Endothelial cell (in vitro differentiated cells): Measurements from ENCODE around the gene RPA3. TPM values are rescaled to one million over a fixed set of nuclear protein-coding genes. Genes with fewer than 3 reads are reported as not detected.

Source experiments
- DNase-seq: peaks from one replicate; pipeline ENCODE4 v3.0.0; 2021; ENCODE audit warnings: low spot score
- H3K27ac Mint-ChIP-seq: one replicate; pipeline ENCODE4 v1.8.0; 2021; ENCODE audit warnings: mixed read lengths, inconsistent platforms; ENCODE audit not compliant: unreplicated experiment
- H3K27me3 Mint-ChIP-seq: one replicate; pipeline ENCODE4 v1.8.0; 2021; ENCODE audit warnings: mild to moderate bottlenecking, moderate library complexity, mixed read lengths, inconsistent platforms; ENCODE audit not compliant: unreplicated experiment
- H3K36me3 Mint-ChIP-seq: one replicate; pipeline ENCODE4 v1.8.0; 2021; ENCODE audit warnings: mild to moderate bottlenecking, low read depth, mixed read lengths, inconsistent platforms; ENCODE audit not compliant: unreplicated experiment
- H3K4me1 Mint-ChIP-seq: one replicate; pipeline ENCODE4 v1.8.0; 2021; ENCODE audit warnings: mild to moderate bottlenecking, mixed read lengths, inconsistent platforms; ENCODE audit not compliant: unreplicated experiment
- H3K4me3 Mint-ChIP-seq: one replicate; pipeline ENCODE4 v1.8.0; 2021; ENCODE audit warnings: mild to moderate bottlenecking, mixed read lengths, inconsistent platforms; ENCODE audit not compliant: unreplicated experiment
- H3K9me3 Mint-ChIP-seq: one replicate; pipeline ENCODE4 v1.8.0; 2021; ENCODE audit warnings: mixed read lengths, inconsistent platforms; ENCODE audit not compliant: unreplicated experiment
- CTCF ChIP-seq: fragments of 200-600 bp; sonication (generic); IDR thresholded peaks from one replicate; pipeline ENCODE4 v1.5.0; 2021; ENCODE audit warnings: antibody characterized with exemption; ENCODE audit not compliant: unreplicated experiment
- total RNA-seq: library from RNA; stranded (reverse); fragmentation: NEBNext Ultra II Directional; extraction: Animal tissue kit (Norgen Biotek cat#: 25700); gene quantifications from one replicate; pipeline ENCODE4 v1.2.1, GENCODE V29; 2021; ENCODE audit not compliant: unreplicated experiment

The RPA3 gene
- total RNA-seq, 1 donor from 2014 or later = 23.6 TPM

- no peak overlapping the region for H3K4me3 Mint-ChIP-seq
- H3K4me1 Mint-ChIP-seq = no peaks in the 10 kb centered on the region
- H3K36me3 Mint-ChIP-seq = no peaks in the 10 kb centered on the region
- H3K9me3 Mint-ChIP-seq = no peaks in the 10 kb centered on the region
- no peak for TF ChIP-seq CTCF
- no peak for DNase-seq
- no peaks in the 10 kb centered on the region for H3K27me3 Mint-ChIP-seq
- no peak overlapping the region for H3K27ac Mint-ChIP-seq
Measured at GRCh38 chr7:7620644-7621210, 97.7 kb downstream of the RPA3 start.

GRCh38 chr7:7620236-7620635, 98.2 kb downstream of the RPA3 start:
- no peaks in the 10 kb centered on the region for H3K4me1 Mint-ChIP-seq
- no peak for TF ChIP-seq CTCF
- H3K36me3 Mint-ChIP-seq = no peaks in the 10 kb centered on the region
- H3K27me3 Mint-ChIP-seq = no peaks in the 10 kb centered on the region
- H3K9me3 Mint-ChIP-seq = no peaks in the 10 kb centered on the region
- H3K27ac Mint-ChIP-seq = no peak overlapping the region
- no peak for DNase-seq
- no peak overlapping the region for H3K4me3 Mint-ChIP-seq

GRCh38 chr7:7618410-7618809, 100.0 kb downstream of the RPA3 start:
- H3K27ac Mint-ChIP-seq = no peak overlapping the region
- no peaks in the 10 kb centered on the region for H3K4me1 Mint-ChIP-seq
- no peaks in the 10 kb centered on the region for H3K27me3 Mint-ChIP-seq
- H3K36me3 Mint-ChIP-seq = no peaks in the 10 kb centered on the region
- TF ChIP-seq CTCF = no peak
- DNase-seq = no peak
- H3K4me3 Mint-ChIP-seq = no peak overlapping the region
- no peaks in the 10 kb centered on the region for H3K9me3 Mint-ChIP-seq

- no peak for TF ChIP-seq CTCF
- H3K4me3 Mint-ChIP-seq = no peak overlapping the region
- no peaks in the 10 kb centered on the region for H3K36me3 Mint-ChIP-seq
- H3K9me3 Mint-ChIP-seq = no peaks in the 10 kb centered on the region
- H3K27me3 Mint-ChIP-seq = no peaks in the 10 kb centered on the region
- DNase-seq = no peak
- no peaks in the 10 kb centered on the region for H3K4me1 Mint-ChIP-seq
- H3K27ac Mint-ChIP-seq = no peak overlapping the region
Measured at GRCh38 chr7:7617550-7617949, 100.9 kb downstream of the RPA3 start.

GRCh38 chr7:7614018-7614741, 104.2 kb downstream of the RPA3 start:
- H3K4me3 Mint-ChIP-seq = no peak overlapping the region
- no peaks in the 10 kb centered on the region for H3K4me1 Mint-ChIP-seq
- no peak for TF ChIP-seq CTCF
- no peaks in the 10 kb centered on the region for H3K9me3 Mint-ChIP-seq
- DNase-seq = no peak
- H3K27me3 Mint-ChIP-seq = no peaks in the 10 kb centered on the region
- no peaks in the 10 kb centered on the region for H3K36me3 Mint-ChIP-seq
- H3K27ac Mint-ChIP-seq = no peak overlapping the region
